H1 (cell line): Measurements from ENCODE around the gene LOXL4.

Source experiments
- BRCA1 ChIP-seq: IDR thresholded peaks from 2 replicates; pipeline ENCODE4 v1.6.1; 2012; ENCODE audit warnings: low read depth, low read length, improper control_type of control experiment
- CEBPB ChIP-seq: IDR thresholded peaks from 2 replicates; pipeline ENCODE4 v1.6.1; 2012; ENCODE audit warnings: low read depth, low read length
- CHD1 ChIP-seq: IDR thresholded peaks from 2 replicates; pipeline ENCODE4 v1.6.1; 2012; ENCODE audit warnings: low read depth, low read length, improper control_type of control experiment
- CREB1 ChIP-seq: IDR thresholded peaks from 2 replicates; pipeline ENCODE4 v1.6.1; 2012; ENCODE audit warnings: inconsistent platforms
- EZH2 ChIP-seq: fragments of 200-600 bp; sonication (generic); IDR thresholded peaks from 2 replicates; pipeline ENCODE4 v1.7.1; 2012; ENCODE audit warnings: low read depth, mild to moderate bottlenecking, moderate library complexity, low read length, inconsistent platforms; ENCODE audit not compliant: severe bottlenecking
- MAFK ChIP-seq: IDR thresholded peaks from 2 replicates; pipeline ENCODE4 v1.6.1; 2012; ENCODE audit warnings: low read depth, mild to moderate bottlenecking, improper control_type of control experiment, low read length
- POLR2A ChIP-seq, 2 experiments: IDR thresholded peaks; 1 replicate in 1 of 2; 2 replicates in 1 of 2; pipeline ENCODE4 v1.6.1; 2011; ENCODE audit warnings: low read depth in 2 of 2, low read length in 2 of 2, mild to moderate bottlenecking in 2 of 2; ENCODE audit errors: control extremely low read depth in 1 of 2
- RAD21 ChIP-seq, 2 experiments: IDR thresholded peaks in 1 of 2; conservative IDR thresholded peaks in 1 of 2; 2 replicates each; pipeline ENCODE4 v1.6.1; 2011; ENCODE audit warnings: low read depth in 2 of 2, low read length in 2 of 2, improper control_type of control experiment in 1 of 2, inconsistent platforms in 1 of 2, mild to moderate bottlenecking in 1 of 2, moderate library complexity in 1 of 2
- SIN3A ChIP-seq, 2 experiments: IDR thresholded peaks in 1 of 2; conservative IDR thresholded peaks in 1 of 2; 2 replicates each; pipeline ENCODE4 v1.6.1; 2011 to 2012; ENCODE audit warnings: low read length in 2 of 2, improper control_type of control experiment in 1 of 2, low read depth in 1 of 2, mild to moderate bottlenecking in 1 of 2
- SIRT6 ChIP-seq: IDR thresholded peaks from one replicate; pipeline ENCODE4 v1.7.1; 2012; ENCODE audit warnings: low read length, inconsistent platforms
- SIX5 ChIP-seq: IDR thresholded peaks from 2 replicates; pipeline ENCODE4 v1.6.1; 2011; ENCODE audit warnings: mild to moderate bottlenecking, low read depth, low read length
- SUZ12 ChIP-seq: fragments of 200-600 bp; sonication (generic); IDR thresholded peaks from 2 replicates; pipeline ENCODE4 v1.6.1; 2012; ENCODE audit warnings: mild to moderate bottlenecking, inconsistent platforms, low read length, moderate library complexity, mixed read lengths
- TAF1 ChIP-seq: IDR thresholded peaks from 2 replicates; pipeline ENCODE4 v1.6.1; 2011; ENCODE audit warnings: mild to moderate bottlenecking, low read depth, low read length
- TF ChIP-seq, protein P1 (sequence below), 3 experiments: IDR thresholded peaks; 1 replicate in 2 of 3; 2 replicates in 1 of 3; pipeline versions ENCODE4 v1.5.1 to v1.6.1; 2011; ENCODE audit warnings: low read length in 3 of 3, mild to moderate bottlenecking in 3 of 3, inconsistent platforms in 2 of 3, low read depth in 1 of 3, moderate library complexity in 1 of 3; ENCODE audit not compliant: insufficient read depth in 1 of 3; ENCODE audit errors: control extremely low read depth in 1 of 3

DNA sequence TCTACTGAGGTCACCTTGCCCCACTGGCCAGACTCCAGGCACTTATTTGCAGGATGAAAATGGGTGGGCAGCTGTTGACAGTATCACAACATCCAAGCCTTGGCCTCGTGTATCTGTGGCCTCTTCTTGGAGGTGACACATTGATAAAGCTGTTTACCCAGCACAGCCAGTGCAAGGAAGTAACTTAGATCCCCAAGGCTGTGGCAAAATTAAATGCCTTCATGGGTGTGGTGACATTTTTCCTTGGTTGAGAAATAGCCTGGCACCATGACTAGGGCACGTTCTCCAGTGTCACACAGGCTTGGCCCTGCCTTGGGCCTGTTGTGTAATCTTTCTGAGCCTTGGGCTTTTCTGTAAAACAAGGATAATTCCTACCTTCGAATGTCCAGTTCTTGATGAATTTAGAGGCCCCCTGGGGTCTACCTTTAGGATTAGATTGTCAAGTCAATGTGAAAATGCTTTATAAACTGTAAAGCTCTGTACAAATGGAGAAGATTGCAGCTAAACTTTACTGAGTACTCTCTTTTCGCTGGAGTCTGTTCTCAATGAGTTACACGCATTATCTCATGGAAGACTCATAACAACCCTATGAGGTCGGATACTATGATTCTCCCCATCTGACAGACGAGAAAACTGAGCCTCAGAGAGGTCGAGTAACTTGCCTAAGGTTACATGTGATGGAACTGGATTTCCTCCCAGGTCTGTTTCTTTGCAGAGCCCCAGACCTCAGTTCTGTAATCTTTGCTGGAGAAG is 46.7 kb upstream of the LOXL4 start:
- TF ChIP-seq, protein P1, sequence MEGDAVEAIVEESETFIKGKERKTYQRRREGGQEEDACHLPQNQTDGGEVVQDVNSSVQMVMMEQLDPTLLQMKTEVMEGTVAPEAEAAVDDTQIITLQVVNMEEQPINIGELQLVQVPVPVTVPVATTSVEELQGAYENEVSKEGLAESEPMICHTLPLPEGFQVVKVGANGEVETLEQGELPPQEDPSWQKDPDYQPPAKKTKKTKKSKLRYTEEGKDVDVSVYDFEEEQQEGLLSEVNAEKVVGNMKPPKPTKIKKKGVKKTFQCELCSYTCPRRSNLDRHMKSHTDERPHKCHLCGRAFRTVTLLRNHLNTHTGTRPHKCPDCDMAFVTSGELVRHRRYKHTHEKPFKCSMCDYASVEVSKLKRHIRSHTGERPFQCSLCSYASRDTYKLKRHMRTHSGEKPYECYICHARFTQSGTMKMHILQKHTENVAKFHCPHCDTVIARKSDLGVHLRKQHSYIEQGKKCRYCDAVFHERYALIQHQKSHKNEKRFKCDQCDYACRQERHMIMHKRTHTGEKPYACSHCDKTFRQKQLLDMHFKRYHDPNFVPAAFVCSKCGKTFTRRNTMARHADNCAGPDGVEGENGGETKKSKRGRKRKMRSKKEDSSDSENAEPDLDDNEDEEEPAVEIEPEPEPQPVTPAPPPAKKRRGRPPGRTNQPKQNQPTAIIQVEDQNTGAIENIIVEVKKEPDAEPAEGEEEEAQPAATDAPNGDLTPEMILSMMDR (IDR thresholded peaks at IDR 0.05; ENCODE audit: control extremely low read depth in 1 of 3, insufficient read depth in 1 of 3, low read depth in 1 of 3, low read length in 3 of 3), result no peak
- no peak for TF ChIP-seq SUZ12
- no peak for TF ChIP-seq CEBPB
- TF ChIP-seq SIN3A (conservative IDR thresholded peaks at IDR 0.05 in 1 of 2, IDR thresholded peaks at IDR 0.05 in 1 of 2; ENCODE audit: low read depth in 1 of 2, low read length in 2 of 2), result no peak
- TF ChIP-seq CREB1, result no peak
- TF ChIP-seq RAD21 (IDR thresholded peaks at IDR 0.05 in 1 of 2, conservative IDR thresholded peaks at IDR 0.05 in 1 of 2; ENCODE audit: low read depth in 2 of 2, low read length in 2 of 2), result no peak
- no peak for TF ChIP-seq CHD1
- no peak for TF ChIP-seq TAF1
- no peak for TF ChIP-seq POLR2A (IDR thresholded peaks at IDR 0.05; ENCODE audit: control extremely low read depth in 1 of 2, low read depth in 2 of 2, low read length in 2 of 2)
- TF ChIP-seq BRCA1, result no peak
- no peak for TF ChIP-seq EZH2
- TF ChIP-seq SIX5, result no peak
- no peak for TF ChIP-seq MAFK
- TF ChIP-seq SIRT6, result no peak
